ENCODE measurements around the gene PCSK9.

DNA sequence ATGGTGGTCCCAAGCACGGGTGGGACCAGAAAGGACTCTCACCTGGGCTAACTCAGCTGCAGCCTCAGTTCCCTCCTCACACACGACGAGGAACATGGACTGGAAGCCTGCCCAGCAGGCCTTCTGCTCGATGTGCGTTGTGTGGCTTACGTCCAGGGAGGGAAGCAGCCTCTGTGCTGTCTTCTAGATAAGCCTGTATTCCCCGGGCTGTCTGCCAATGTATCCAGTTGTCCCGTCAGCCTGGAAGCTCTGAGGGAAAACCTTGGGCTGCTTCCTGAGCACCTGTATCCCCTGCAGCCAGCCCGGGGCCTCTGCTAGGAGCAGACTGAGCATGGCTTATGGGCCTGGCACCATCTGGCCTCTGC is 10.5 kb downstream of the PCSK9 start:
- no peak for TF ChIP-seq CTCF (IDR thresholded peaks at IDR 0.05)
- no peak for TF ChIP-seq POLR2AphosphoS5 (IDR thresholded peaks at IDR 0.05; ENCODE audit: low read depth, low read length)
- TF ChIP-seq SIN3A (IDR thresholded peaks at IDR 0.05; ENCODE audit: borderline replicate concordance, insufficient read depth, low read depth, low read length) = no peak
- no peak for TF ChIP-seq TCF7L2 (IDR thresholded peaks at IDR 0.05; ENCODE audit: low read depth, low read length)
- TF ChIP-seq, protein P1, sequence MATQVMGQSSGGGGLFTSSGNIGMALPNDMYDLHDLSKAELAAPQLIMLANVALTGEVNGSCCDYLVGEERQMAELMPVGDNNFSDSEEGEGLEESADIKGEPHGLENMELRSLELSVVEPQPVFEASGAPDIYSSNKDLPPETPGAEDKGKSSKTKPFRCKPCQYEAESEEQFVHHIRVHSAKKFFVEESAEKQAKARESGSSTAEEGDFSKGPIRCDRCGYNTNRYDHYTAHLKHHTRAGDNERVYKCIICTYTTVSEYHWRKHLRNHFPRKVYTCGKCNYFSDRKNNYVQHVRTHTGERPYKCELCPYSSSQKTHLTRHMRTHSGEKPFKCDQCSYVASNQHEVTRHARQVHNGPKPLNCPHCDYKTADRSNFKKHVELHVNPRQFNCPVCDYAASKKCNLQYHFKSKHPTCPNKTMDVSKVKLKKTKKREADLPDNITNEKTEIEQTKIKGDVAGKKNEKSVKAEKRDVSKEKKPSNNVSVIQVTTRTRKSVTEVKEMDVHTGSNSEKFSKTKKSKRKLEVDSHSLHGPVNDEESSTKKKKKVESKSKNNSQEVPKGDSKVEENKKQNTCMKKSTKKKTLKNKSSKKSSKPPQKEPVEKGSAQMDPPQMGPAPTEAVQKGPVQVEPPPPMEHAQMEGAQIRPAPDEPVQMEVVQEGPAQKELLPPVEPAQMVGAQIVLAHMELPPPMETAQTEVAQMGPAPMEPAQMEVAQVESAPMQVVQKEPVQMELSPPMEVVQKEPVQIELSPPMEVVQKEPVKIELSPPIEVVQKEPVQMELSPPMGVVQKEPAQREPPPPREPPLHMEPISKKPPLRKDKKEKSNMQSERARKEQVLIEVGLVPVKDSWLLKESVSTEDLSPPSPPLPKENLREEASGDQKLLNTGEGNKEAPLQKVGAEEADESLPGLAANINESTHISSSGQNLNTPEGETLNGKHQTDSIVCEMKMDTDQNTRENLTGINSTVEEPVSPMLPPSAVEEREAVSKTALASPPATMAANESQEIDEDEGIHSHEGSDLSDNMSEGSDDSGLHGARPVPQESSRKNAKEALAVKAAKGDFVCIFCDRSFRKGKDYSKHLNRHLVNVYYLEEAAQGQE (IDR thresholded peaks at IDR 0.05; ENCODE audit: insufficient read depth in 1 of 2, low read depth in 2 of 2, low read length in 1 of 2) = no peak

Data from Panc1 (cell line).